GM18907 (cell line): Measurements from ENCODE around the gene BMP8A.
"Not testable (repeated sequence)": the region's sequence is repeated elsewhere in the genome, so short reads cannot be mapped to it uniquely, and the experiment has no call there.

Source experiments
- ATAC-seq: cut with Tn5 transposase; IDR thresholded peaks from one replicate; pipeline ENCODE4 v1.9.1; 2021; ENCODE audit warnings: mild to moderate bottlenecking, moderate library complexity; ENCODE audit not compliant: unreplicated experiment

Gene BMP8A

GRCh38 chr1:39504436-39504835 is 13.0 kb downstream of the BMP8A start:
- ATAC-seq, result not testable (repeated sequence)

GRCh38 chr1:39505289-39505688 is 13.9 kb downstream of the BMP8A start:
- no peak for ATAC-seq

- no peak for ATAC-seq
Measured at GRCh38 chr1:39507230-39507928, 15.9 kb downstream of the BMP8A start.

GRCh38 chr1:39508266-39508665 is 16.8 kb downstream of the BMP8A start:
- ATAC-seq, result no peak

- ATAC-seq, result peak; percentile 22
Measured at GRCh38 chr1:39508857-39509305, 17.4 kb downstream of the BMP8A start.

GRCh38 chr1:39509360-39510009 is 18.0 kb downstream of the BMP8A start:
- ATAC-seq, result peak; percentile 66

GRCh38 chr1:39510570-39511186 is 19.2 kb downstream of the BMP8A start:
- not testable (repeated sequence) for ATAC-seq

GRCh38 chr1:39511477-39511876 is 20.0 kb downstream of the BMP8A start:
- ATAC-seq, result not testable (repeated sequence)

- not testable (repeated sequence) for ATAC-seq
Measured at GRCh38 chr1:39512234-39512847, 20.9 kb downstream of the BMP8A start.

- ATAC-seq, result peak; percentile 31
Measured at GRCh38 chr1:39514710-39515124, 23.3 kb downstream of the BMP8A start.

GRCh38 chr1:39515131-39516086 is 24.0 kb downstream of the BMP8A start:
- peak; percentile 57 for ATAC-seq

GRCh38 chr1:39516841-39517240 is 25.4 kb downstream of the BMP8A start:
- ATAC-seq, result not testable (repeated sequence)

GRCh38 chr1:39517936-39518335 is 26.5 kb downstream of the BMP8A start:
- ATAC-seq, result not testable (repeated sequence)

- not testable (repeated sequence) for ATAC-seq
Measured at GRCh38 chr1:39519376-39519775, 27.9 kb downstream of the BMP8A start.

GRCh38 chr1:39522221-39522620 is 30.8 kb downstream of the BMP8A start:
- not testable (repeated sequence) for ATAC-seq

- no peak for ATAC-seq
Measured at GRCh38 chr1:39522661-39523567, 31.5 kb downstream of the BMP8A start.

- ATAC-seq, result no peak
Measured at GRCh38 chr1:39524171-39524570, 32.7 kb downstream of the BMP8A start.

- ATAC-seq, result no peak
Measured at GRCh38 chr1:39524591-39525365, 33.3 kb downstream of the BMP8A start.
